ENCODE results near the gene LPAR3. TPM values are rescaled to one million over a fixed set of nuclear protein-coding genes. Genes with fewer than 3 reads are reported as not detected.

The LPAR3 gene
- total and polyA plus RNA-seq, 2 experiments from 2014 or later, result 0.18 to 2.7 TPM

- Histone ChIP-seq H3K4me2 (no peak overlapping the region), H3K79me2 (no peaks in the 10 kb centered on the region), H3K4me1 (ENCODE audit: insufficient read depth) (no peaks in the 10 kb centered on the region), H3K27me3 (no peaks in the 10 kb centered on the region), H4K20me1 (ENCODE audit: insufficient read depth, poor library complexity, severe bottlenecking) (no peaks in the 10 kb centered on the region), H3K27ac (peak overlapping the region; percentile 37), H3K36me3 (replicated peaks; ENCODE audit: insufficient read depth, low read depth) (no peaks in the 10 kb centered on the region), H3K9me3 (ENCODE audit: low read depth) (no peaks in the 10 kb centered on the region), H3K4me3 (no peak overlapping the region), H2AFZ (no peak overlapping the region), H3K9me2 (replicated peaks; ENCODE audit: insufficient read depth) (no peaks in the 10 kb centered on the region)
- DNase-seq (ENCODE audit: low spot score), result no peak
- WGBS (ENCODE audit: low lambda C conversion rate, missing lambda C conversion rate), result 71% methylated on average over 5 of the region's 5 CpGs
- TF ChIP-seq EZH2phosphoT487 (IDR thresholded peaks at IDR 0.05; ENCODE audit: low read depth, severe bottlenecking, unreplicated experiment) (no peak), CTCF (IDR thresholded peaks at IDR 0.05; ENCODE audit: poor library complexity) (no peak), EZH2 (IDR thresholded peaks at IDR 0.05; ENCODE audit: borderline replicate concordance) (no peak)
These were observed 25.8 kb upstream of the LPAR3 start for GRCh38 chr1:84918726-84919336.

- Histone ChIP-seq H4K20me1 (ENCODE audit: insufficient read depth, poor library complexity, severe bottlenecking) (no peaks in the 10 kb centered on the region), H3K4me1 (ENCODE audit: insufficient read depth) (no peaks in the 10 kb centered on the region), H3K4me3 (no peak overlapping the region), H2AFZ (no peak overlapping the region), H3K9me3 (ENCODE audit: low read depth) (no peaks in the 10 kb centered on the region), H3K9me2 (replicated peaks; ENCODE audit: insufficient read depth) (no peaks in the 10 kb centered on the region), H3K79me2 (no peaks in the 10 kb centered on the region), H3K4me2 (no peak overlapping the region), H3K27ac (no peak overlapping the region), H3K36me3 (replicated peaks; ENCODE audit: insufficient read depth, low read depth) (no peaks in the 10 kb centered on the region), H3K27me3 (no peaks in the 10 kb centered on the region)
- 94% methylated on average over 3 of the region's 4 CpGs for WGBS (ENCODE audit: low lambda C conversion rate, missing lambda C conversion rate)
- no peak for TF ChIP-seq EZH2 (IDR thresholded peaks at IDR 0.05; ENCODE audit: borderline replicate concordance)
- no peak for TF ChIP-seq CTCF (IDR thresholded peaks at IDR 0.05; ENCODE audit: poor library complexity)
- TF ChIP-seq EZH2phosphoT487 (IDR thresholded peaks at IDR 0.05; ENCODE audit: low read depth, severe bottlenecking, unreplicated experiment), result no peak
- DNase-seq (ENCODE audit: low spot score), result no peak
These were observed 23.9 kb upstream of the LPAR3 start for GRCh38 chr1:84916897-84917296.

GRCh38 chr1:84913555-84913892, 20.5 kb upstream of the LPAR3 start:
- Histone ChIP-seq H3K9me3 (ENCODE audit: low read depth) (no peaks in the 10 kb centered on the region), H2AFZ (no peak overlapping the region), H3K27ac (peak overlapping the region; percentile 49), H3K79me2 (no peaks in the 10 kb centered on the region), H3K9me2 (replicated peaks; ENCODE audit: insufficient read depth) (no peaks in the 10 kb centered on the region), H3K4me2 (peak overlapping the region; percentile 39), H3K4me1 (ENCODE audit: insufficient read depth) (no peaks in the 10 kb centered on the region), H3K4me3 (no peak overlapping the region), H4K20me1 (ENCODE audit: insufficient read depth, poor library complexity, severe bottlenecking) (no peaks in the 10 kb centered on the region), H3K27me3 (no peaks in the 10 kb centered on the region), H3K36me3 (replicated peaks; ENCODE audit: insufficient read depth, low read depth) (no peaks in the 10 kb centered on the region)
- TF ChIP-seq EZH2phosphoT487 (IDR thresholded peaks at IDR 0.05; ENCODE audit: low read depth, severe bottlenecking, unreplicated experiment) (peak; percentile 39), CTCF (IDR thresholded peaks at IDR 0.05; ENCODE audit: poor library complexity) (no peak)
- 30% methylated on average over 4 of the region's 4 CpGs for WGBS (ENCODE audit: low lambda C conversion rate, missing lambda C conversion rate)
- DNase-seq (ENCODE audit: low spot score), result peak; percentile 74

Data from hepatocyte (in vitro differentiated cells).